B cell (primary cell): ENCODE results near the gene DPP10. TPM values are rescaled to one million over a fixed set of nuclear protein-coding genes. Genes with fewer than 3 reads are reported as not detected.

ENCODE experiments used
- ATAC-seq: fragments of 200-7000 bp; cut with Tn5 transposase; one replicate; pipeline ENCODE4 v1.10.0; 2021; ENCODE audit warnings: low read depth, mild to moderate bottlenecking, moderate number of reproducible peaks, moderate library complexity
- CTCF ChIA-PET: fragments of 350-600 bp; sonication (Branson Sonifier 250); formaldehyde crosslinking; loops from one replicate; lab custom pipeline; 2021; ENCODE audit warnings: antibody characterized with exemption, inconsistent platforms; lab: Charles Lee
- POLR2A ChIA-PET: fragments of 350-600 bp; sonication (Branson Sonifier 250); formaldehyde crosslinking; loops from one replicate; lab custom pipeline; 2021; ENCODE audit warnings: antibody characterized with exemption; lab: Charles Lee
- DNase-seq: peaks from one replicate; pipeline ENCODE4 v3.0.0; 2013
- H2AFZ ChIP-seq: 2 replicates; pipeline ENCODE4 v1.6.1; 2012; ENCODE audit warnings: mild to moderate bottlenecking, low read depth, low read length; ENCODE audit not compliant: insufficient read depth, poor library complexity, severe bottlenecking
- H3K27ac ChIP-seq, 2 donors: 1 replicate in 1 of 2; 2 replicates in 1 of 2; pipeline ENCODE4 v1.5.1; 2012 to 2013; ENCODE audit warnings: low read length in 2 of 2, mild to moderate bottlenecking in 2 of 2, moderate library complexity in 1 of 2
- H3K27me3 ChIP-seq, 4 experiments: fragments of 200-600 bp in 1 of 4; sonication (generic) in 1 of 4; replicated peaks in 1 of 4; 1 replicate in 2 of 4; 2 replicates in 2 of 4; pipeline versions ENCODE4 v1.6.1 to v1.7.0; 2013 to 2016; ENCODE audit warnings: low read length in 3 of 4, mild to moderate bottlenecking in 2 of 4, mixed read lengths in 1 of 4, moderate library complexity in 1 of 4; ENCODE audit not compliant: insufficient read depth in 4 of 4, control insufficient read depth in 3 of 4; ENCODE audit errors: control extremely low read depth in 1 of 4
- H3K36me3 ChIP-seq, 2 experiments: replicated peaks in 1 of 2; 1 replicate in 1 of 2; 2 replicates in 1 of 2; pipeline versions ENCODE4 v1.6.1 to v1.7.1; 2013; ENCODE audit warnings: low read length in 1 of 2; ENCODE audit not compliant: insufficient read depth in 2 of 2, control insufficient read depth in 1 of 2; ENCODE audit errors: control extremely low read depth in 1 of 2, extremely low read depth in 1 of 2
- H3K4me1 ChIP-seq, 2 donors: fragments of 200-600 bp in 1 of 2; sonication (generic) in 1 of 2; 1 replicate in 1 of 2; 2 replicates in 1 of 2; pipeline versions ENCODE4 v1.5.1 to v1.6.1; 2013 to 2017; ENCODE audit warnings: low read length in 2 of 2; ENCODE audit not compliant: control insufficient read depth in 2 of 2, insufficient read depth in 2 of 2
- H3K4me2 ChIP-seq: replicated peaks from 2 replicates; pipeline ENCODE3; 2012; ENCODE audit warnings: mild to moderate bottlenecking, low read depth, low read length; ENCODE audit not compliant: poor library complexity, severe bottlenecking
- H3K4me3 ChIP-seq, 5 experiments: fragments of 200-600 bp in 1 of 5; sonication (generic) in 1 of 5; 1 replicate in 3 of 5; 2 replicates in 2 of 5; pipeline versions ENCODE4 v1.5.1 to v1.7.0; 2011 to 2016; ENCODE audit warnings: low read length in 4 of 5, mild to moderate bottlenecking in 4 of 5, low read depth in 2 of 5, control low read depth in 1 of 5, moderate library complexity in 1 of 5; ENCODE audit not compliant: insufficient read depth in 1 of 5; ENCODE audit errors: control extremely low read depth in 1 of 5, extremely low read depth in 1 of 5
- H3K79me2 ChIP-seq: fragments of 200-600 bp; sonication (generic); one replicate; pipeline ENCODE4 v1.6.0; 2016; ENCODE audit warnings: low read length; ENCODE audit not compliant: control insufficient read depth, insufficient read depth
- H3K9ac ChIP-seq: fragments of 200-600 bp; sonication (generic); 2 replicates; pipeline ENCODE4 v1.6.1; 2017; ENCODE audit warnings: mild to moderate bottlenecking, low read length, moderate library complexity
- H3K9me3 ChIP-seq, 3 donors: one replicate each; pipeline versions ENCODE4 v1.6.1 to v1.7.1; 2013; ENCODE audit warnings: low read length in 2 of 3; ENCODE audit not compliant: control insufficient read depth in 2 of 3, insufficient read depth in 1 of 3; ENCODE audit errors: control extremely low read depth in 1 of 3
- H4K20me1 ChIP-seq: 2 replicates; pipeline ENCODE4 v1.6.0; 2012; ENCODE audit warnings: mild to moderate bottlenecking, low read length; ENCODE audit not compliant: insufficient read depth, control insufficient read depth, poor library complexity, severe bottlenecking
- H3K27ac Mint-ChIP-seq: one replicate; pipeline ENCODE4 v1.8.0; 2021; ENCODE audit warnings: mixed read lengths
- H3K27me3 Mint-ChIP-seq: one replicate; pipeline ENCODE4 v1.8.0; 2021; ENCODE audit warnings: mixed read lengths
- H3K4me1 Mint-ChIP-seq: one replicate; pipeline ENCODE4 v1.8.0; 2021; ENCODE audit warnings: mixed read lengths
- H3K4me3 Mint-ChIP-seq: one replicate; pipeline ENCODE4 v1.8.0; 2021; ENCODE audit warnings: mixed read lengths
- H3K9me3 Mint-ChIP-seq: one replicate; pipeline ENCODE4 v1.8.0; 2022; ENCODE audit warnings: mixed read lengths; ENCODE audit not compliant: insufficient read depth
- EZH2 ChIP-seq: IDR thresholded peaks from 2 replicates; pipeline ENCODE4 v1.6.1; 2012; ENCODE audit warnings: borderline replicate concordance, low read depth, mild to moderate bottlenecking, moderate library complexity, low read length; ENCODE audit not compliant: insufficient read depth, poor library complexity, severe bottlenecking
- WGBS: methylation state at CpG from one replicate; pipeline ENCODE4 v1.1.5; 2013; ENCODE audit warnings: missing lambda C conversion rate; ENCODE audit not compliant: insufficient coverage; 5-methylcytosine and 5-hydroxymethylcytosine counted together
- intact Hi-C: fragments of 100-400 bp; cut with micrococcal nuclease; formaldehyde crosslinking; loops from one replicate; pipeline ENCODE4 v1.10.0; 2022
- polyA plus RNA-seq: library from polyadenylated mRNA; depleted of rRNA; stranded (reverse); fragments of >200 nt; gene quantifications from 2 replicates; pipeline ENCODE4 v1.2.3, GENCODE V29; 2012
- total RNA-seq, 2 donors: library from RNA; stranded (reverse); fragments of 120-200 nt in 1 of 2; gene quantifications; 1 replicate in 1 of 2; 2 replicates in 1 of 2; pipeline versions ENCODE4 v1.2.3 to v1.2.4, GENCODE V29; 2013 to 2022
- TF ChIP-seq, protein P1 (sequence below): fragments of 200-600 bp; IDR thresholded peaks from one replicate; pipeline ENCODE4 v1.8.0; 2022; ENCODE audit warnings: antibody characterized with exemption, mild to moderate bottlenecking

DPP10 gene
- total and polyA plus RNA-seq, 2 donors (not counting 1 experiment from before 2014, with no cell fraction given), result not detected

GRCh38 chr2:114527330-114527983 lies 85.0 kb downstream of the DPP10 start:
- Histone ChIP-seq H3K27me3 (no peaks in the 10 kb centered on the region), H3K27ac (no peak overlapping the region), H3K36me3 (no peaks in the 10 kb centered on the region), H3K79me2 (no peaks in the 10 kb centered on the region), H3K9ac (no peak overlapping the region), H3K4me3 (no peak overlapping the region), H2AFZ (no peak overlapping the region), H3K9me3 (no peaks in the 10 kb centered on the region), H3K4me1 (no peaks in the 10 kb centered on the region), H4K20me1 (no peaks in the 10 kb centered on the region), H3K4me2 (no peak overlapping the region)
- DNase-seq (no peak), ATAC-seq (no peak)
- intact Hi-C loops, result no loop called here
- ChIA-PET CTCF (no interaction called here), POLR2A (no interaction called here)
- H3K4me3 Mint-ChIP-seq, result no peak overlapping the region
- no peaks in the 10 kb centered on the region for H3K4me1 Mint-ChIP-seq
- H3K27ac Mint-ChIP-seq, result no peak overlapping the region
- WGBS, result no CpG with 5 or more reads among the region's 9 CpGs
- TF ChIP-seq EZH2, result no peak
- TF ChIP-seq, protein P1, sequence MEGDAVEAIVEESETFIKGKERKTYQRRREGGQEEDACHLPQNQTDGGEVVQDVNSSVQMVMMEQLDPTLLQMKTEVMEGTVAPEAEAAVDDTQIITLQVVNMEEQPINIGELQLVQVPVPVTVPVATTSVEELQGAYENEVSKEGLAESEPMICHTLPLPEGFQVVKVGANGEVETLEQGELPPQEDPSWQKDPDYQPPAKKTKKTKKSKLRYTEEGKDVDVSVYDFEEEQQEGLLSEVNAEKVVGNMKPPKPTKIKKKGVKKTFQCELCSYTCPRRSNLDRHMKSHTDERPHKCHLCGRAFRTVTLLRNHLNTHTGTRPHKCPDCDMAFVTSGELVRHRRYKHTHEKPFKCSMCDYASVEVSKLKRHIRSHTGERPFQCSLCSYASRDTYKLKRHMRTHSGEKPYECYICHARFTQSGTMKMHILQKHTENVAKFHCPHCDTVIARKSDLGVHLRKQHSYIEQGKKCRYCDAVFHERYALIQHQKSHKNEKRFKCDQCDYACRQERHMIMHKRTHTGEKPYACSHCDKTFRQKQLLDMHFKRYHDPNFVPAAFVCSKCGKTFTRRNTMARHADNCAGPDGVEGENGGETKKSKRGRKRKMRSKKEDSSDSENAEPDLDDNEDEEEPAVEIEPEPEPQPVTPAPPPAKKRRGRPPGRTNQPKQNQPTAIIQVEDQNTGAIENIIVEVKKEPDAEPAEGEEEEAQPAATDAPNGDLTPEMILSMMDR, result no peak
- no peaks in the 10 kb centered on the region for H3K9me3 Mint-ChIP-seq
- peaks cover 5% of the 10 kb centered on the region for H3K27me3 Mint-ChIP-seq

GRCh38 chr2:114534116-114535084 lies 92.0 kb downstream of the DPP10 start:
- no peak for TF ChIP-seq EZH2
- TF ChIP-seq, protein P1, result no peak
- no peaks in the 10 kb centered on the region for H4K20me1 ChIP-seq
- WGBS, result no CpG with 5 or more reads among the region's 3 CpGs
- no peaks in the 10 kb centered on the region for H3K4me1 Mint-ChIP-seq
- CTCF ChIA-PET, result no interaction called here
- H3K36me3 ChIP-seq, result no peaks in the 10 kb centered on the region
- H3K9me3 Mint-ChIP-seq, result no peaks in the 10 kb centered on the region
- H3K4me1 ChIP-seq, result no peaks in the 10 kb centered on the region
- DNase-seq (no peak), ATAC-seq (no peak)
- H3K27me3 Mint-ChIP-seq, result peaks cover 17% of the 10 kb centered on the region
- no peak overlapping the region for H3K4me3 Mint-ChIP-seq
- no peaks in the 10 kb centered on the region for H3K79me2 ChIP-seq
- no peak overlapping the region for H3K27ac Mint-ChIP-seq
- intact Hi-C loops, result no loop called here
- no peak overlapping the region for H3K4me3 ChIP-seq
- no peak overlapping the region for H3K27ac ChIP-seq
- no peak overlapping the region for H2AFZ ChIP-seq
- no peak overlapping the region for H3K9ac ChIP-seq
- H3K27me3 ChIP-seq, result no peaks in the 10 kb centered on the region
- no peaks in the 10 kb centered on the region for H3K9me3 ChIP-seq
- H3K4me2 ChIP-seq, result no peak overlapping the region
- POLR2A ChIA-PET, result no interaction called here
